ENCODE results near the gene CDC7. TPM values are rescaled to one million over a fixed set of nuclear protein-coding genes. Genes with fewer than 3 reads are reported as not detected.
A peak's percentile ranks its signal among the peaks of the same experiment; 100 is the strongest.

Gene CDC7
- total and polyA plus RNA-seq, 2 experiments from 2014 or later: 26.6 to 44.0 TPM

GRCh38 chr1:91529856-91530255 lies 29.2 kb downstream of the CDC7 start:
- ATAC-seq: peak; percentile 31; the same call in 1 of the 3 replicates
- H3F3A ChIP-seq (replicated peaks; ENCODE audit: low read depth): no peaks in the 10 kb centered on the region
- no peaks in the 10 kb centered on the region for H3K4me1 ChIP-seq (ENCODE audit: insufficient read depth)
- H3K36me3 Mint-ChIP-seq (ENCODE audit: low read depth): no peaks in the 10 kb centered on the region; the same call in 2 of the 3 replicates
- H2AFZ ChIP-seq: no peak overlapping the region
- peaks cover 6% of the 10 kb centered on the region for H3K4me1 Mint-ChIP-seq
- peak overlapping the region; percentile 11; the same call in 1 of the 2 replicates for H3K27ac Mint-ChIP-seq
- no peaks in the 10 kb centered on the region for H3K36me3 ChIP-seq (ENCODE audit: insufficient read depth)
- no peak for DNase-seq (ENCODE audit: low spot score)
- H3K4me3 Mint-ChIP-seq: no peak overlapping the region
- no peaks in the 10 kb centered on the region for H3K27me3 ChIP-seq (ENCODE audit: insufficient read depth)
- no peaks in the 10 kb centered on the region for H3K9me3 Mint-ChIP-seq
- TF ChIP-seq ZNF114 (CRISPR knock-in tag; IDR thresholded peaks at IDR 0.05) (no peak), REST (IDR thresholded peaks at IDR 0.05; ENCODE audit: unreplicated experiment) (no peak), CTCF (conservative IDR thresholded peaks at IDR 0.05; ENCODE audit: low read depth in 2 of 2) (peak; percentile 39 to 51; a peak in 3 of 4 replicates)
- no peaks in the 10 kb centered on the region for H3K9me2 ChIP-seq (ENCODE audit: insufficient read depth)
- H3K4me3 ChIP-seq: no peak overlapping the region
- no peaks in the 10 kb centered on the region for H4K20me1 ChIP-seq (replicated peaks; ENCODE audit: insufficient read depth)
- no peaks in the 10 kb centered on the region for H3K79me2 ChIP-seq (replicated peaks; ENCODE audit: insufficient read depth)
- H3K27ac ChIP-seq (ENCODE audit: low read depth): no peak overlapping the region
- no peaks in the 10 kb centered on the region for H3K27me3 Mint-ChIP-seq (ENCODE audit: insufficient read depth, low read depth, poor library complexity)
- no peak overlapping the region for H3K4me2 ChIP-seq

DNA sequence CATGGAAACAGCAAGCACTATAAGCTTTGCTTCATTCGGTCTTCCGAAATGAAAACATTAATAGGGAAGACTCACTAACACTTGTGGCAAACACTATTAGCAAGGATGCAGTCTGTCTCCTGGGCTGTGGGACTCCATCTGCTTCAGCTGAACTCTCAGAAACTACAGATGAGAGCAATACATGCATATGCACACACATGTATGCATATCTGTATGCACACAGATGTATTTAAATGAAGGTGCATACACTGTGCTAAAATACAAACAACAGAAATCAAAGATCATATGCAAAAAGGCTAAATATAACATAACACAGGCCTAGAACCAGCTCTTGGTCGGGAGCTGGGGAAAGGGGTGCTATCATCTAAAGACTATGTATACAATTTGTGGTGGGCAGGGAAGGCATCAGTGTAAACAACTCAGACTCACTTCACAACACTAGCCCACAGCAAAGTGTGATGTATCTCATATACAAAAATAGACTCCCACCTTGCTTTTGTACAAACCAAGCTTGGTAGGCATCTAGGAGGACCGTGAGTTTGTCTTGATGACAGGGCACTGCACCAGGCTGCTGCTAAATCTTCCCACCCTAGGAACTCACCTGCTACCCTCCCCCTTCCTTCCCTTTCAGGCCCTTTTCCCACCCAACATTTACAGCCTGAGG lies 32.8 kb downstream of the CDC7 start:
- H2AFZ ChIP-seq: no peak overlapping the region
- no peaks in the 10 kb centered on the region for H3K27me3 Mint-ChIP-seq (ENCODE audit: insufficient read depth, low read depth, poor library complexity)
- H3K79me2 ChIP-seq (replicated peaks; ENCODE audit: insufficient read depth): no peaks in the 10 kb centered on the region
- H3K36me3 Mint-ChIP-seq (ENCODE audit: low read depth): no peaks in the 10 kb centered on the region; the same call in 2 of the 3 replicates
- no peak overlapping the region for H3K4me3 ChIP-seq
- no peaks in the 10 kb centered on the region for H3K4me1 ChIP-seq (ENCODE audit: insufficient read depth)
- H3K4me1 Mint-ChIP-seq: peaks cover 6% of the 10 kb centered on the region
- H3K27ac Mint-ChIP-seq: no peak overlapping the region
- no peaks in the 10 kb centered on the region for H3K27me3 ChIP-seq (ENCODE audit: insufficient read depth)
- no peak overlapping the region for H3K4me2 ChIP-seq
- DNase-seq (ENCODE audit: low spot score): no peak
- no peaks in the 10 kb centered on the region for H3K36me3 ChIP-seq (ENCODE audit: insufficient read depth)
- no peaks in the 10 kb centered on the region for H3K9me3 Mint-ChIP-seq
- H3F3A ChIP-seq (replicated peaks; ENCODE audit: low read depth): no peaks in the 10 kb centered on the region
- no peaks in the 10 kb centered on the region for H4K20me1 ChIP-seq (replicated peaks; ENCODE audit: insufficient read depth)
- no peak for ATAC-seq
- H3K9me2 ChIP-seq (ENCODE audit: insufficient read depth): no peaks in the 10 kb centered on the region
- H3K27ac ChIP-seq (ENCODE audit: low read depth): no peak overlapping the region
- H3K4me3 Mint-ChIP-seq: no peak overlapping the region
- TF ChIP-seq EZH2phosphoT487 (IDR thresholded peaks at IDR 0.05; ENCODE audit: unreplicated experiment) (no peak), CREB1 (CRISPR knock-in tag; IDR thresholded peaks at IDR 0.05; ENCODE audit: low read depth) (no peak), CTCF (conservative IDR thresholded peaks at IDR 0.05; ENCODE audit: low read depth in 2 of 2) (no peak), POLR2AphosphoS5 (IDR thresholded peaks at IDR 0.05; ENCODE audit: low read depth) (no peak), ZNF114 (CRISPR knock-in tag; IDR thresholded peaks at IDR 0.05) (no peak), ZNF331 (CRISPR knock-in tag; IDR thresholded peaks at IDR 0.05; ENCODE audit: low read depth) (no peak)
